Measurements from ENCODE around the gene WDR87. TPM values are rescaled to one million over a fixed set of nuclear protein-coding genes. Genes with fewer than 3 reads are reported as not detected.
"Not testable (repeated sequence)": the region's sequence is repeated elsewhere in the genome, so short reads cannot be mapped to it uniquely, and the experiment has no call there.

The WDR87 gene
- polyA plus RNA-seq, 10 donors = 0.05 to 0.33 (median 0.15) TPM

GRCh38 chr19:37886571-37886970 is 19.8 kb downstream of the WDR87 start:
- no peak for DNase-seq

DNA sequence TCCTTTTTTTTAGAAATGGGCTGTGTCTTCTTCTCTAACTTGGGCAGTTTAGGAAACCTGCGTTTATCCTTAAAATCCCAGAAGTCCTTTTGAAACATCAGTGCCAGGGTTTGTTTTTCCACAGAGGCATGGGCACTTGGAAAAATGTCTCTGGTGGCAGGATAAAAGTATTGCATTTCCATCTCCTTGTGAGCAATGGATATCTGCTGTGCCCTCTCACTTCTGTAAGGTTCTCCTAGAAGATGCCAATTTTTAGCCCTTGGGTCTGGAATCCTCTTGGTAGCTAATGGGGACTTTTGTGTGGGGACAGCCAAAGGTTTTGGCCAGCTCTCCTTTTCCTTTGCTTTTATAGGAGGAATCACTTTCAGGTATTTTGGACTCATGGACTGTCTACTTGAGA is 21.0 kb downstream of the WDR87 start:
- DNase-seq = no peak

DNA sequence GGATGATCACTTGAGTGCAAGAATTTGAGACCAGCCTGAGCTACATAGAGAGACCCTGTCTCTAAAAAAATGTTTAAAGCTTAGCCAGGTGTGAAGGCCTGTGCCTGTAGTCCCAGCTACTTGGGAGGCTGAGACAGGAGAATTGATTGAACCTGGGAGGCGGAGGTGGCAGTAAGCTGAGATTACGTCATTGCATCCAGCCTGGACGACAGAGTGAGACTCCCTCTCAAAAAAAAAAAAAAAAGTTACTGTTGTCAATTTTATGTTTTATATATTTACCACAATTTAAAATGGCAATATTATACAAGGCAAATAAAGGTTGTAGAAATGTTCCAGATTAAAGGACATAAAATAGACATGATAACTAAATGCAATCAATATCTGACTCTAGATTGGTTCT is 29.2 kb downstream of the WDR87 start:
- no peak for DNase-seq

GRCh38 chr19:37876032-37876431 is 30.4 kb downstream of the WDR87 start:
- no peak for DNase-seq

GRCh38 chr19:37874784-37875183 is 31.6 kb downstream of the WDR87 start:
- no peak for DNase-seq

DNA sequence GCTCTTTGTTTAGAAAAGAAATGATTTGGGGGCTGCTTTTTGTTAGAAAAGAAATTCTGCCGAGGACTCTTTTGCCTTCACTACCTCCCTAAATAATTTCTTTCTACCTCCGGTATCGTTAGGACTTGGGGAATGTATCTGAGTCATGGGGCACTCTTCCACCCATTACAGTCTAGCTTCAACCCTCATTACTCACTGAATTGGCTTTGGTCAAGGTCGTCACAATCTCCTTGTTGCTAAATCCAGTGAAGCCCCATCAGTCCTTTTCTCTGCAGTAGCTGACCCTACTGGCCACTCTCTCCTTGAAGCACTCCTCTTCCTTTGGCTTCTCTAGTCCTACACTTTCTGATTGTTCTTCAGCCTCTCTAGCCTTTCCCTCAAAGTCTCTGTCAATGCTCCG is 34.0 kb downstream of the WDR87 start:
- DNase-seq = no peak

GRCh38 chr19:37869766-37870340 is 36.5 kb downstream of the WDR87 start:
- no peak for DNase-seq

GRCh38 chr19:37867831-37868230 is 38.6 kb downstream of the WDR87 start:
- DNase-seq = peak; percentile 38 to 62 (median 40)

DNA sequence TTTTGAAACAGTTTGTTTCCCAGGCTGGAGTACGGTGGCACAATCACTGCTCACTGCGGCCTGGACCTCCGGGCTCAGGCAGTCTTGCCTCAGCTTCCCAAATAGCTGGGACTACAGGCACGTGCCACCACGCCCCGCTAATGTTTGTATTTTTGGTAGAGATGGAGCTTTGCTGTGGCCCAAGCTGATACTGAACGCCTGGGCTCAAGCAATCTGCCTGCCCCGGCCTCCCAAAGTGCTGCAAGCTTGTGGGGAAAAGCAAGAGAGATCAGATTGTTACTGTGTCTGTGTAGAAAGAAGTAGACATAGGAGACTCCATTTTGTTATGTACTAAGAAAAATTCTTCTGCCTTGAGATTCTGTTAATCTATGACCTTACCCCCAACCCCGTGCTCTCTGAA is 40.5 kb downstream of the WDR87 start:
- not testable (repeated sequence) for DNase-seq

DNA sequence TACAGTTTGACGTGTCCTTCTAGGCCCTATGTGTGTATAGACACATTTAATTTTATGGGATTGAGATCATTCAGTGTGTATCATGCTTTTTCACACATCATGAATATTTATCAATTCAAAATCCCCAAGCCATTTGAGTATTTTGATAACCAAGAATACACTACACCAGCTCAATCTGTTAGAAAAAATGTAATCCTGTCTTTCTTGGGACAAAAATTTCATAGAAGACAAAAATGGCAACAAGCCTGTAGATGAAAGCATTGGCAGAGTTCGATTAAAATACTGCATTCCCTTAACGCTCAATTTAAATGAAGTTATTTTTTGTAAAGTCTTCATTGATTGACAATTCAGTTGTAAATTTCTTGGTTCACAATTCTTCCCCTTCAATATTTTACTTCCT is 41.9 kb downstream of the WDR87 start:
- DNase-seq = no peak

- peak; percentile 15 to 76 (median 67) for DNase-seq
Observed at GRCh38 chr19:37855098-37855497, 51.3 kb downstream of the WDR87 start.

DNA sequence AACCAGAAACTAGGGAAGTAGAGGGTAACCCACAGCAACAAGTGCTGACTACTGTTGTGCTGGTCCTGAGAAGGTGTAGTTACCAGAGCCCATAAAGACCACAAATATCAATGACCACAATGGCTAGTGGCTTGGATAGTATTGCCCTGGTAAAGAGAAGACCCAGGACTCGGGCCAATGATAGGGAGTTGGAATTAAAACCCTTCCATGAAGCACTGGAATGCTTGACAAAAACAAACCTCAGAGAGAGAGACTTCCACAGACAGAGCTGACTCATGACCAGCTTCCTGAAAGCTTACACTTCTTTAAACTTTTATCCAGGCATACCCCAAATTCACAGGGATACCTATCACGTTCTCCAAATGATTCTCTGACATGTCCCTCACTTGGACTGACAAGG is 60.5 kb downstream of the WDR87 start:
- DNase-seq = no peak

Other genes starting within 250 kb of the WDR87 start
- gene ZNF607, start 186.8 kb downstream of the WDR87 start, polyA plus RNA-seq (ENCODE audit: insufficient read length in 10 of 10) = 1 to 10 TPM; 4.2 to 6.7 (median 5.4) TPM
- 10 to 100 TPM in 5 of 10 donors, 1 to 10 TPM in 5; 7.2 to 16.2 (median 10.4) TPM for gene ZNF573, start 127.0 kb downstream of the WDR87 start, polyA plus RNA-seq (ENCODE audit: insufficient read length in 10 of 10)
- gene SIPA1L3, start 614 bp upstream of the WDR87 start, polyA plus RNA-seq (ENCODE audit: insufficient read length in 10 of 10) = 10 to 100 TPM in 4 of 10 donors, 1 to 10 TPM in 6; 7.1 to 13.9 (median 9.5) TPM

Measured in muscle of back (tissue), 11 donors.